Measurements from ENCODE around the gene DMTF1. TPM values are rescaled to one million over a fixed set of nuclear protein-coding genes. Genes with fewer than 3 reads are reported as not detected.

DMTF1 gene
- total and polyA plus RNA-seq, 2 donors (not counting 1 experiment from before 2014, with no cell fraction given) = 139 to 235 TPM

- Histone ChIP-seq H3K9ac (ENCODE audit: low read length) (no peak overlapping the region), H3K27ac (ENCODE audit: low read length in 2 of 2) (no peak overlapping the region), H3K27me3 (replicated peaks in 1 of 4; ENCODE audit: control extremely low read depth in 1 of 4, control insufficient read depth in 3 of 4, insufficient read depth in 4 of 4, low read length in 3 of 4) (peaks cover 0 to 2% (median 0%) of the 10 kb centered on the region in 4 experiments), H3K4me2 (replicated peaks; ENCODE audit: low read depth, low read length, poor library complexity, severe bottlenecking) (no peak overlapping the region), H3K36me3 (replicated peaks in 1 of 2; ENCODE audit: control extremely low read depth in 1 of 2, control insufficient read depth in 1 of 2, extremely low read depth in 1 of 2, insufficient read depth in 2 of 2, low read length in 1 of 2) (no peaks in the 10 kb centered on the region), H3K4me3 (ENCODE audit: control extremely low read depth in 1 of 5, extremely low read depth in 1 of 5, insufficient read depth in 1 of 5, low read depth in 2 of 5, low read length in 4 of 5) (no peak overlapping the region), H3K4me1 (ENCODE audit: control insufficient read depth in 2 of 2, insufficient read depth in 2 of 2, low read length in 2 of 2) (peaks cover 3 to 8% of the 10 kb centered on the region in 2 donors), H2AFZ (ENCODE audit: insufficient read depth, low read depth, low read length, poor library complexity, severe bottlenecking) (no peak overlapping the region), H3K79me2 (ENCODE audit: control insufficient read depth, insufficient read depth, low read length) (no peaks in the 10 kb centered on the region), H4K20me1 (ENCODE audit: control insufficient read depth, insufficient read depth, low read length, poor library complexity, severe bottlenecking) (no peaks in the 10 kb centered on the region), H3K9me3 (ENCODE audit: control extremely low read depth in 1 of 3, control insufficient read depth in 2 of 3, insufficient read depth in 1 of 3, low read length in 2 of 3) (peaks cover 0 to 15% (median 0%) of the 10 kb centered on the region in 3 donors)
- WGBS (ENCODE audit: insufficient coverage) = 100% methylated on average over 6 of the region's 7 CpGs
- TF ChIP-seq EZH2 (IDR thresholded peaks at IDR 0.05; ENCODE audit: borderline replicate concordance, insufficient read depth, low read depth, low read length, poor library complexity, severe bottlenecking) = no peak
- TF ChIP-seq, protein P1, sequence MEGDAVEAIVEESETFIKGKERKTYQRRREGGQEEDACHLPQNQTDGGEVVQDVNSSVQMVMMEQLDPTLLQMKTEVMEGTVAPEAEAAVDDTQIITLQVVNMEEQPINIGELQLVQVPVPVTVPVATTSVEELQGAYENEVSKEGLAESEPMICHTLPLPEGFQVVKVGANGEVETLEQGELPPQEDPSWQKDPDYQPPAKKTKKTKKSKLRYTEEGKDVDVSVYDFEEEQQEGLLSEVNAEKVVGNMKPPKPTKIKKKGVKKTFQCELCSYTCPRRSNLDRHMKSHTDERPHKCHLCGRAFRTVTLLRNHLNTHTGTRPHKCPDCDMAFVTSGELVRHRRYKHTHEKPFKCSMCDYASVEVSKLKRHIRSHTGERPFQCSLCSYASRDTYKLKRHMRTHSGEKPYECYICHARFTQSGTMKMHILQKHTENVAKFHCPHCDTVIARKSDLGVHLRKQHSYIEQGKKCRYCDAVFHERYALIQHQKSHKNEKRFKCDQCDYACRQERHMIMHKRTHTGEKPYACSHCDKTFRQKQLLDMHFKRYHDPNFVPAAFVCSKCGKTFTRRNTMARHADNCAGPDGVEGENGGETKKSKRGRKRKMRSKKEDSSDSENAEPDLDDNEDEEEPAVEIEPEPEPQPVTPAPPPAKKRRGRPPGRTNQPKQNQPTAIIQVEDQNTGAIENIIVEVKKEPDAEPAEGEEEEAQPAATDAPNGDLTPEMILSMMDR (IDR thresholded peaks at IDR 0.05) = no peak
- intact Hi-C loops (cut with micrococcal nuclease) = no loop called here
- CTCF ChIA-PET = no interaction called here
- Mint-ChIP-seq H3K9me3 (ENCODE audit: insufficient read depth) (no peaks in the 10 kb centered on the region), H3K27me3 (no peaks in the 10 kb centered on the region), H3K4me3 (no peak overlapping the region), H3K4me1 (peaks cover 8% of the 10 kb centered on the region), H3K27ac (no peak overlapping the region)
- POLR2A ChIA-PET = no interaction called here
- ATAC-seq (ENCODE audit: low read depth) (no peak), DNase-seq (no peak)
Measured at GRCh38 chr7:87231258-87231657, 79.0 kb downstream of the DMTF1 start.

GRCh38 chr7:87231711-87232110 is 79.5 kb downstream of the DMTF1 start:
- H3K9me3 ChIP-seq (ENCODE audit: control extremely low read depth in 1 of 3, control insufficient read depth in 2 of 3, insufficient read depth in 1 of 3, low read length in 2 of 3) = peaks cover 0 to 15% (median 0%) of the 10 kb centered on the region in 3 donors
- Mint-ChIP-seq H3K9me3 (ENCODE audit: insufficient read depth) (no peaks in the 10 kb centered on the region), H3K4me3 (no peak overlapping the region), H3K27me3 (peaks cover 1% of the 10 kb centered on the region), H3K4me1 (peaks cover 4% of the 10 kb centered on the region), H3K27ac (no peak overlapping the region)
- no peaks in the 10 kb centered on the region for H4K20me1 ChIP-seq (ENCODE audit: control insufficient read depth, insufficient read depth, low read length, poor library complexity, severe bottlenecking)
- DNase-seq = no peak
- no peak overlapping the region for H3K4me3 ChIP-seq (ENCODE audit: control extremely low read depth in 1 of 5, extremely low read depth in 1 of 5, insufficient read depth in 1 of 5, low read depth in 2 of 5, low read length in 4 of 5)
- no peaks in the 10 kb centered on the region for H3K36me3 ChIP-seq (replicated peaks in 1 of 2; ENCODE audit: control extremely low read depth in 1 of 2, control insufficient read depth in 1 of 2, extremely low read depth in 1 of 2, insufficient read depth in 2 of 2, low read length in 1 of 2)
- no peak overlapping the region for H2AFZ ChIP-seq (ENCODE audit: insufficient read depth, low read depth, low read length, poor library complexity, severe bottlenecking)
- peaks cover 2 to 4% of the 10 kb centered on the region in 2 donors for H3K4me1 ChIP-seq (ENCODE audit: control insufficient read depth in 2 of 2, insufficient read depth in 2 of 2, low read length in 2 of 2)
- H3K9ac ChIP-seq (ENCODE audit: low read length) = no peak overlapping the region
- no peak overlapping the region for H3K27ac ChIP-seq (ENCODE audit: low read length in 2 of 2)
- ChIA-PET CTCF (no interaction called here), POLR2A (no interaction called here)
- peaks cover 3% of the 10 kb centered on the region for H3K79me2 ChIP-seq (ENCODE audit: control insufficient read depth, insufficient read depth, low read length)
- H3K4me2 ChIP-seq (replicated peaks; ENCODE audit: low read depth, low read length, poor library complexity, severe bottlenecking) = no peak overlapping the region
- peaks cover 0 to 2% (median 0%) of the 10 kb centered on the region in 4 experiments for H3K27me3 ChIP-seq (replicated peaks in 1 of 4; ENCODE audit: control extremely low read depth in 1 of 4, control insufficient read depth in 3 of 4, insufficient read depth in 4 of 4, low read length in 3 of 4)
- TF ChIP-seq EZH2 (IDR thresholded peaks at IDR 0.05; ENCODE audit: borderline replicate concordance, insufficient read depth, low read depth, low read length, poor library complexity, severe bottlenecking) = no peak
- TF ChIP-seq, protein P1 (IDR thresholded peaks at IDR 0.05) = no peak
- no peak for ATAC-seq (ENCODE audit: low read depth)
- intact Hi-C loops (cut with micrococcal nuclease) = no loop called here
